Activated CD4-positive, alpha-beta T cell treated with anti-CD3 and anti-CD28 coated beads for 36 hours (primary cell): ENCODE data around the gene MAD1L1. TPM values are rescaled to one million over a fixed set of nuclear protein-coding genes. Genes with fewer than 3 reads are reported as not detected.
"Not testable (repeated sequence)": the region's sequence is repeated elsewhere in the genome, so short reads cannot be mapped to it uniquely, and the experiment has no call there.

Experiments used
- ATAC-seq: fragments of 200-7000 bp; cut with Tn5 transposase; one replicate; pipeline ENCODE4 v1.10.0; 2021; ENCODE audit warnings: mild to moderate bottlenecking, moderate library complexity
- CTCF ChIA-PET: fragments of 350-600 bp; sonication (Branson Sonifier 250); formaldehyde crosslinking; loops from one replicate; lab custom pipeline; 2021; ENCODE audit warnings: antibody characterized with exemption; lab: Charles Lee
- POLR2A ChIA-PET: fragments of 350-600 bp; sonication (Branson Sonifier 250); formaldehyde crosslinking; loops from one replicate; lab custom pipeline; 2021; ENCODE audit warnings: antibody characterized with exemption, inconsistent platforms; lab: Charles Lee
- DNase-seq: peaks from one replicate; pipeline ENCODE4 v3.0.0-alpha.2; 2020
- H3K27ac Mint-ChIP-seq: one replicate; pipeline ENCODE4 v1.8.0; 2021; ENCODE audit warnings: mixed read lengths
- H3K27me3 Mint-ChIP-seq: one replicate; pipeline ENCODE4 v1.8.0; 2021; ENCODE audit warnings: mixed read lengths
- H3K36me3 Mint-ChIP-seq: one replicate; pipeline ENCODE4 v1.8.0; 2021; ENCODE audit warnings: low read depth, mixed read lengths
- H3K4me1 Mint-ChIP-seq: one replicate; pipeline ENCODE4 v1.8.0; 2021; ENCODE audit warnings: mixed read lengths
- H3K4me3 Mint-ChIP-seq: one replicate; pipeline ENCODE4 v1.8.0; 2021; ENCODE audit warnings: mild to moderate bottlenecking, moderate library complexity, mixed read lengths
- H3K9me3 Mint-ChIP-seq: one replicate; pipeline ENCODE4 v1.8.0; 2021; ENCODE audit warnings: low read depth, mixed read lengths
- intact Hi-C, 2 experiments: fragments of 100-400 bp; cut with DNase I in 1 of 2; cut with micrococcal nuclease in 1 of 2; formaldehyde crosslinking; loops; one replicate each; pipeline versions ENCODE4 v1.14.2 to v1.15.1; 2022 to 2024; cut with DNase I, micrococcal nuclease
- total RNA-seq, 2 experiments: library from RNA; stranded (reverse); gene quantifications; one replicate each; pipeline ENCODE4 v1.2.3, GENCODE V29; 2021

Gene MAD1L1
- total RNA-seq, 2 experiments from 2014 or later: 50.2 to 61.7 TPM

DNA sequence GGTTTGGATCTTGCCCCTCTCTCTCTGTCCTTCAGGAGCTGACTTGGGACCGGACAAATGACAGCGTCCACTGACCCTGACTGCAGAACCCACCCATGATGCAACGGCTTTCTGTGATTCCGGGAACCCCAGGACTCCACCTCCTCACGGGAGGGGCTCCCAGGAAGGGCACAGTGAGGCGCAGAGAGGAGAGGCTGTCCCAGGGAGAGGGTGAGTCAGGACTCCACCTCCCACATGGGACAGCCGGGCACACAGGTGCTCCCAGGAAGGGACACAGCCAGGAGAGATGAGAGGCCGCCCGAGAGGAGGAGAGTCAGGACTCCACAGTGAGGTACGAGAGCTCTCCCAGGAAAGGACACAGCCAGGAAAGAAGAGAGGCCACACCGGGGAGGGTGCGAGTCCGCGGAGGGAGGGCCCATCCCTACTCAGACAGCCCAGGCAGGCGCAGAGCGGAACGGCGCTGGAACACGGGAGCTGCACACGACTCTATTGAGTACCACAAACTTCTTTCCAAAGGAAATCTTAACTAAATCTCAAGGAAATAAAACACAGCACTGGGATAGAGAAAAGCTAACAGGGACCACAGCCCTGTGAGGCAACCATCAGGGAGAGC, 162.5 kb downstream of the MAD1L1 start:
- ChIA-PET CTCF (no interaction called here), POLR2A (no interaction called here)
- ATAC-seq (no peak), DNase-seq (no peak)
- Mint-ChIP-seq H3K4me3 (no peak overlapping the region), H3K36me3 (no peaks in the 10 kb centered on the region), H3K27ac (no peak overlapping the region), H3K4me1 (peaks cover 20% of the 10 kb centered on the region), H3K27me3 (no peaks in the 10 kb centered on the region), H3K9me3 (no peaks in the 10 kb centered on the region)
- intact Hi-C loops: no loop called here

DNA sequence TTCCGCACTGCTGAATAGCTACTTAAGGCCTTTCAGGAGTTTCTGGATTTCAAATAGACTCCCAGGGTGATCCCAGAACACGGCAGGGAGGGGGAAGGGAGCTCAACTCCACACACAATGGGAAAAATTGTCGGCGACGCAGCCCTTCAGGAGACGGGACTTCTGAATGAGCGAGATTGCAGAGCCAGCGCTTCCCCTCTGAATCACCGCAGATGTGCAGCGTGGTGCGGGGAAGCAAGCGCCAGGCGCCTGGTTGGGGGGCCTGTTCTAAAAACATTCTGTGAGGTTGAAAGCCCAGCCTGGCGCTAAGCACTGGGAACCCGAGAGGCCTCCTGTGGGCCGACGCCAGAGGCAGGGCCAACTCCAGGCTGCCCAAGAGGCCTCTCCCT, 163.3 kb downstream of the MAD1L1 start:
- H3K4me3 Mint-ChIP-seq: no peak overlapping the region
- H3K27ac Mint-ChIP-seq: no peak overlapping the region
- DNase-seq: no peak
- intact Hi-C loops: no loop called here
- no peaks in the 10 kb centered on the region for H3K36me3 Mint-ChIP-seq
- POLR2A ChIA-PET: no interaction called here
- no peak for ATAC-seq
- H3K9me3 Mint-ChIP-seq: no peaks in the 10 kb centered on the region
- peaks cover 20% of the 10 kb centered on the region for H3K4me1 Mint-ChIP-seq
- no peaks in the 10 kb centered on the region for H3K27me3 Mint-ChIP-seq
- CTCF ChIA-PET: no interaction called here

GRCh38 chr7:2068693-2069471, 163.9 kb downstream of the MAD1L1 start:
- H3K4me3 Mint-ChIP-seq: no peak overlapping the region
- ATAC-seq: no peak
- DNase-seq: no peak
- CTCF ChIA-PET: interaction anchor here (1.1 kb wide), 1 partner anchor 29 kb away, joined by 3 read pairs; no protein-coding TSS in a partner anchor
- POLR2A ChIA-PET: no interaction called here
- peaks cover 24% of the 10 kb centered on the region for H3K4me1 Mint-ChIP-seq
- H3K27me3 Mint-ChIP-seq: no peaks in the 10 kb centered on the region
- intact Hi-C loops: no loop called here
- no peaks in the 10 kb centered on the region for H3K9me3 Mint-ChIP-seq
- H3K27ac Mint-ChIP-seq: no peak overlapping the region
- H3K36me3 Mint-ChIP-seq: no peaks in the 10 kb centered on the region

DNA sequence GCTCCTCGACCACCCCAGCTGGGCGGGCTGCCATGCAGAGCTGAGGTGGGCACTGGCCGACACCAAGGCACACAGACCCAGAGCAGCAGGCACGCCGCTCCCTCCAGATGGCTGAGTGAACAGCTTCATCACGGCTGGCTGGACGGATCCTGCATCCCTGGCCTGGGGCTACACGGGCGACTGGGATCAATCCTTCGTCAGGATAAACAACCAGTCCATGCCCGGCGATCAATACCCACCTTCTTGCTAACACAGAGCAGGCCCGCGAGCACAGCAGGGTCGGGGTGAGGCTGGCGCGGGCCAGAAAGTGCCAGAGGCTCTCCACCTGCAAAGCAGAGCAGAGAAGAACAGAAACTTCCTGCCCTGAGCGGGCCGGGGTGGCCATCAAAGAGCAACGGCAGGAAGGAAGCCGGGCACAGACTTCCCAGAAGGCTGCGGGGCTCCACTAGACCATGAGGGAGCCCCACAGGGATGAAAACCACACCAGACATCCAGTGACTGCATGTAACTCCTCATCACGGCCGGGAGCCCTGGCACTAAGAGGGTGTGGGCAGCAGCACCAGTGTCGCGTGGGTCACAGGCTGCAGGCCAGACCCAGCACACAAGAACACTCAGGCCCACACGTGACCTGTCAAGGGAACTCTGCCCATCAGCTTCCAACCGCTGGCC, 166.4 kb downstream of the MAD1L1 start:
- POLR2A ChIA-PET: no interaction called here
- intact Hi-C loops: no loop called here
- Mint-ChIP-seq H3K9me3 (no peaks in the 10 kb centered on the region), H3K4me3 (no peak overlapping the region), H3K4me1 (peaks cover 21% of the 10 kb centered on the region), H3K27me3 (no peaks in the 10 kb centered on the region), H3K27ac (peak overlapping the region; percentile 74), H3K36me3 (no peaks in the 10 kb centered on the region)
- ATAC-seq (peak; percentile 68), DNase-seq (peak; percentile 44)
- CTCF ChIA-PET: interaction anchor here (0.6 kb wide), 1 partner anchor 38 kb away, joined by 3 read pairs; no protein-coding TSS in a partner anchor

GRCh38 chr7:2065528-2065927, 167.2 kb downstream of the MAD1L1 start:
- intact Hi-C loops: no loop called here
- peaks cover 4% of the 10 kb centered on the region for H3K36me3 Mint-ChIP-seq
- no peak overlapping the region for H3K4me3 Mint-ChIP-seq
- no peak for DNase-seq
- no peaks in the 10 kb centered on the region for H3K27me3 Mint-ChIP-seq
- ATAC-seq: no peak
- peaks cover 21% of the 10 kb centered on the region for H3K4me1 Mint-ChIP-seq
- H3K9me3 Mint-ChIP-seq: peaks cover 3% of the 10 kb centered on the region
- ChIA-PET CTCF (no interaction called here), POLR2A (no interaction called here)
- no peak overlapping the region for H3K27ac Mint-ChIP-seq

- DNase-seq (no peak), ATAC-seq (no peak)
- no peak overlapping the region for H3K27ac Mint-ChIP-seq
- intact Hi-C loops: no loop called here
- CTCF ChIA-PET: interaction anchor here (0.7 kb wide), 1 partner anchor 11 kb away, joined by 5 read pairs; no protein-coding TSS in a partner anchor
- peaks cover 21% of the 10 kb centered on the region for H3K4me1 Mint-ChIP-seq
- H3K36me3 Mint-ChIP-seq: peaks cover 13% of the 10 kb centered on the region
- H3K4me3 Mint-ChIP-seq: no peak overlapping the region
- POLR2A ChIA-PET: no interaction called here
- H3K27me3 Mint-ChIP-seq: no peaks in the 10 kb centered on the region
- peaks cover 10% of the 10 kb centered on the region for H3K9me3 Mint-ChIP-seq
Observed at GRCh38 chr7:2063563-2064260, 169.0 kb downstream of the MAD1L1 start.

DNA sequence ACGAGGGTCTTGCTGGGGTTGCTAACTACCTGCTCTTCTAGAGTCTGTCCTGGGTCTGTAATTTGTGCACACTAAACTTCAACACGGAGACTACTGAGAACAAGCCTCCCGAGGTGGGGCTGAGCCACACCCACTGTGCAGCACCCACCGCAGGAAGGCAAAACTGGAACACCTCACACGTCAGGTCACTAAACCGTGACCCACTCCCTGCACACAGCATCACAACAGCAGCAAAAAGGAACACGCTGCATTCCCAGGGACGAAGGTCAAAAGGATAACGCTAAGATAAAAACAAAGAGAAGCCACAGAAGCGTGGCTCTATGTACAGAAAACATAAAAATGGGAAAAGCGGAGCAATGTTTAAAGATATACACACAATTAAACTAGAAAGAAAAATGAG, 170.1 kb downstream of the MAD1L1 start:
- ATAC-seq (no peak), DNase-seq (no peak)
- Mint-ChIP-seq H3K36me3 (peaks cover 13% of the 10 kb centered on the region), H3K4me3 (no peak overlapping the region), H3K27ac (no peak overlapping the region), H3K27me3 (no peaks in the 10 kb centered on the region), H3K9me3 (peaks cover 10% of the 10 kb centered on the region), H3K4me1 (peaks cover 21% of the 10 kb centered on the region)
- ChIA-PET POLR2A (no interaction called here), CTCF (interaction anchor here (0.7 kb wide), 1 partner anchor 10 kb away, joined by 5 read pairs; no protein-coding TSS in a partner anchor)
- intact Hi-C loops: no loop called here

DNA sequence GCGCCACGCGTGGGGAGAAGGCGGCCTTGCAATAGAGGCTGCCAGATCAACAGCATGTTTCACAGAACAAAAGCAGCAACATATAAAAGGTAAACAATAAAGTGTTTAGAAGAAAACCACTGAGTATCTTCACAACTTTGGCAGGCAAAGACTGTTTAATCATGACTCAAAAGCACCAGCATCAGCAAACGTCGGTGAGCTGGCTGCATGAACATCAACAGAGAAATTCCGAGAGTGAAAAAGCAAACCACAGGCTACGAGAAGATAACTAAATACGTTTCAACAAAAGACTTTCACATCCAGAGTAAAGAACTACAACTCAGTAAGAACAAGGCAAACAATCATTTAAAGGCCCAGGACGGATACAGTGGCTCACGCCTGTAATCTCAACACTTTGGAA, 172.0 kb downstream of the MAD1L1 start:
- POLR2A ChIA-PET: no interaction called here
- Mint-ChIP-seq H3K4me3 (no peak overlapping the region), H3K27ac (no peak overlapping the region), H3K9me3 (peaks cover 10% of the 10 kb centered on the region), H3K4me1 (peaks cover 12% of the 10 kb centered on the region), H3K27me3 (no peaks in the 10 kb centered on the region), H3K36me3 (peaks cover 13% of the 10 kb centered on the region)
- no peak for ATAC-seq
- CTCF ChIA-PET: no interaction called here
- intact Hi-C loops: no loop called here
- no peak for DNase-seq

GRCh38 chr7:2059964-2060700, 172.6 kb downstream of the MAD1L1 start:
- DNase-seq (no peak), ATAC-seq (no peak)
- Mint-ChIP-seq H3K4me1 (peaks cover 12% of the 10 kb centered on the region), H3K27ac (no peak overlapping the region), H3K9me3 (peaks cover 10% of the 10 kb centered on the region), H3K27me3 (no peaks in the 10 kb centered on the region), H3K36me3 (peaks cover 13% of the 10 kb centered on the region), H3K4me3 (no peak overlapping the region)
- ChIA-PET CTCF (no interaction called here), POLR2A (no interaction called here)
- intact Hi-C loops: no loop called here

GRCh38 chr7:2058246-2058645, 174.5 kb downstream of the MAD1L1 start:
- ATAC-seq, POLR2A ChIA-PET, H3K4me1 Mint-ChIP-seq, intact Hi-C loops, H3K9me3 Mint-ChIP-seq, H3K4me3 Mint-ChIP-seq, H3K27me3 Mint-ChIP-seq, CTCF ChIA-PET, H3K27ac Mint-ChIP-seq, DNase-seq: not testable (repeated sequence)
- H3K36me3 Mint-ChIP-seq: peaks cover 13% of the 10 kb centered on the region

- POLR2A ChIA-PET: no interaction called here
- no peak for DNase-seq
- Mint-ChIP-seq H3K4me3 (no peak overlapping the region), H3K4me1 (no peaks in the 10 kb centered on the region), H3K27me3 (no peaks in the 10 kb centered on the region), H3K36me3 (peaks cover 13% of the 10 kb centered on the region), H3K9me3 (peaks cover 10% of the 10 kb centered on the region), H3K27ac (no peak overlapping the region)
- CTCF ChIA-PET: no interaction called here
- ATAC-seq: no peak
- intact Hi-C loops: no loop called here
Observed at GRCh38 chr7:2055956-2056355, 176.8 kb downstream of the MAD1L1 start.
